ENCODE data around the gene MIX23. TPM values are rescaled to one million over a fixed set of nuclear protein-coding genes. Genes with fewer than 3 reads are reported as not detected.
A peak's percentile ranks its signal among the peaks of the same experiment; 100 is the strongest.

MIX23 gene
- total RNA-seq, 2 donors from 2014 or later: 13.8 to 16.8 TPM

DNA sequence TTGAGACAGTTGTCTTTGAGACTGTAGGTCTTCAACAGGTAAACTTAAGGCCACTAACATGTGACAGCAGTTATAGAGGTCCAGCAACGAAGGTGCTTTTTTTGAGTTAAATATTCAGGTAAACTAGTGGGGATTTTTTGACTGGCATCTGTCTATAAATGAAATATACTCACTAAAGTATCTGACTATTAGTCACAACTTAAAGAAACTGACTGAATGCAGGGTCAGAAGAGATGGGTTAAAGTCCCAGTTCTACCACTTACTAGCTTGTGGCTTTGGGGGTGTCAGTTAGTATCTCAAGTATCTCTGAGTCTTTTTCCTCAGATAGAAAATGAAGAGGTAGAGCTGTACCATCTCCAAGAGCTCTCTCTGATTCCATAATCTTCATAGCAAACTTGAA lies 18.0 kb downstream of the MIX23 start:
- TF ChIP-seq POLR2AphosphoS5 (IDR thresholded peaks at IDR 0.05): no peak
- TF ChIP-seq POLR2A (IDR thresholded peaks at IDR 0.05): no peak
- TF ChIP-seq, protein P1, sequence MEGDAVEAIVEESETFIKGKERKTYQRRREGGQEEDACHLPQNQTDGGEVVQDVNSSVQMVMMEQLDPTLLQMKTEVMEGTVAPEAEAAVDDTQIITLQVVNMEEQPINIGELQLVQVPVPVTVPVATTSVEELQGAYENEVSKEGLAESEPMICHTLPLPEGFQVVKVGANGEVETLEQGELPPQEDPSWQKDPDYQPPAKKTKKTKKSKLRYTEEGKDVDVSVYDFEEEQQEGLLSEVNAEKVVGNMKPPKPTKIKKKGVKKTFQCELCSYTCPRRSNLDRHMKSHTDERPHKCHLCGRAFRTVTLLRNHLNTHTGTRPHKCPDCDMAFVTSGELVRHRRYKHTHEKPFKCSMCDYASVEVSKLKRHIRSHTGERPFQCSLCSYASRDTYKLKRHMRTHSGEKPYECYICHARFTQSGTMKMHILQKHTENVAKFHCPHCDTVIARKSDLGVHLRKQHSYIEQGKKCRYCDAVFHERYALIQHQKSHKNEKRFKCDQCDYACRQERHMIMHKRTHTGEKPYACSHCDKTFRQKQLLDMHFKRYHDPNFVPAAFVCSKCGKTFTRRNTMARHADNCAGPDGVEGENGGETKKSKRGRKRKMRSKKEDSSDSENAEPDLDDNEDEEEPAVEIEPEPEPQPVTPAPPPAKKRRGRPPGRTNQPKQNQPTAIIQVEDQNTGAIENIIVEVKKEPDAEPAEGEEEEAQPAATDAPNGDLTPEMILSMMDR (IDR thresholded peaks at IDR 0.05): no peak

DNA sequence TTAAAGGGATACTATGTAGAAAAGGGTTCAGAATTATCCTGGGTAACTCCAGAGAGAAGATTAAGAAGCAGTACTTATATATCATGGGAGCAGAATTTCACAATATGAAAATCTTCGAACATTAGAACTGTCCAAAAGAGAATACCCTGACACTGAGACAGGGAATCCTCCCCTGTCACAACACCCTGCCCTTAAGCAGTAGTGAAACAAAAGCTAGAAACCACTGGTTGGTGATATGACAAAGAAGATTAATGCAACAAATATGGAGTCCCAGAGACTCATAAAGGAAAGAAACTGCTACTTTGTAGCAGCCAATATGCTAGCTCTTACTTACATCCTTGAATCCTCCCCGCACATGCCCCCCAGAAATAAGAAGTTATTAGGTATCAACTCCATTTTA lies 18.5 kb downstream of the MIX23 start:
- H3K27ac ChIP-seq: no peak overlapping the region
- H3K36me3 ChIP-seq: no peaks in the 10 kb centered on the region
- H3K4me1 ChIP-seq (replicated peaks): no peaks in the 10 kb centered on the region
- no peaks in the 10 kb centered on the region for H3K9me3 ChIP-seq
- no peaks in the 10 kb centered on the region for H3K27me3 ChIP-seq (replicated peaks; ENCODE audit: insufficient read depth)
- intact Hi-C loops (cut with DNase I): no loop called here
- no peak for TF ChIP-seq POLR2A (IDR thresholded peaks at IDR 0.05)
- no peak for TF ChIP-seq POLR2AphosphoS5 (IDR thresholded peaks at IDR 0.05)
- TF ChIP-seq, protein P1 (IDR thresholded peaks at IDR 0.05): no peak
- no peak overlapping the region for H3K4me3 ChIP-seq
- WGBS: 71% methylated on average over 2 of the region's 2 CpGs
- no peak for DNase-seq (ENCODE audit: low spot score)

More for the DNA sequence above, 18.0 kb downstream of the MIX23 start:
- WGBS: 86% methylated on average over 1 of the region's 1 CpG
- no peaks in the 10 kb centered on the region for H3K36me3 ChIP-seq
- no peak overlapping the region for H3K4me3 ChIP-seq
- no peak overlapping the region for H3K27ac ChIP-seq
- no peak for DNase-seq (ENCODE audit: low spot score)
- intact Hi-C loops (cut with DNase I): no loop called here
- H3K27me3 ChIP-seq (replicated peaks; ENCODE audit: insufficient read depth): no peaks in the 10 kb centered on the region
- no peaks in the 10 kb centered on the region for H3K4me1 ChIP-seq (replicated peaks)
- H3K9me3 ChIP-seq: no peaks in the 10 kb centered on the region

DNA sequence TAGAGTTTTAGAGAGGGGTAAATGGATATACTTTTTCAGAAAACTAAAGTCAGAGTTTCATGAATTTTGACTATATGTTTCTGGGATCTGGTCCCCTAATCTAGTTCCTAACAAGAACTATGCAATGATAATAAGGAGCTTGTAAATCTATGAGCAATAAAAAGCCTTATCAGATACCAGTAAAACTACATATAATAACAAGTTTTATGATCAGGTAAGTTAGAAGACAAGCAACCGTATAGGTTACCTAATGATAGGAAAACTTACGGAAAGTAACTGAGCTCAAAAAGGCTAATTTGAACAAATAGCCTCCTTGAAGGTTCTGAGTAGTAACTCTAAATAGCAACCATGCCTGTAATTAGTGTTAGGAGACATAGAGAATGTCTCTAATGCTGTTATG lies 21.0 kb downstream of the MIX23 start:
- intact Hi-C loops (cut with DNase I): no loop called here
- no peaks in the 10 kb centered on the region for H3K4me1 ChIP-seq (replicated peaks)
- H3K9me3 ChIP-seq: no peaks in the 10 kb centered on the region
- DNase-seq (ENCODE audit: low spot score): no peak
- H3K27me3 ChIP-seq (replicated peaks; ENCODE audit: insufficient read depth): no peaks in the 10 kb centered on the region
- H3K27ac ChIP-seq: peak overlapping the region; percentile 30 to 50
- no peak for TF ChIP-seq POLR2AphosphoS5 (IDR thresholded peaks at IDR 0.05)
- TF ChIP-seq POLR2A (IDR thresholded peaks at IDR 0.05): no peak
- TF ChIP-seq, protein P1 (IDR thresholded peaks at IDR 0.05): no peak
- H3K4me3 ChIP-seq: no peak overlapping the region
- no peaks in the 10 kb centered on the region for H3K36me3 ChIP-seq
- 36% methylated on average over 2 of the region's 2 CpGs for WGBS

DNA sequence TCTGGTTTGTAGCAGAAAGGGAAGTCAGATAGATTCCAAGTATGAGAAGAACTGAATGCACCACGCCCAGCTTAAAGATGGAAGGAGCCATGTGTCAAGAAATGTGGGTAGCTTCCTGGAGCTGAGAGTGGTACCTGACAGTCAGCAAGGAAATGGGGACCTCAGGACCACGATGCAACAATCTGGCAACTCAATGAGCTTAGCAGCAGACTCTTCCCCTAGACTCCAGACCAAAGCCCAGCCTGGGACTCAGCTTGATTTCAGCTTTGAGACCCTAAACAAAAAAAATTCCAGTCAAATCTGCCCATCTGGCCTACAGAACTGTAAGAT lies 24.4 kb downstream of the MIX23 start:
- no peak overlapping the region for H3K4me3 ChIP-seq
- DNase-seq (ENCODE audit: low spot score): no peak
- H3K27me3 ChIP-seq (replicated peaks; ENCODE audit: insufficient read depth): no peaks in the 10 kb centered on the region
- intact Hi-C loops (cut with DNase I): loop anchor here (5.0 to 10.0 kb wide), 2 partner anchors 94 to 256 kb away; no protein-coding TSS in a partner anchor
- no peak for TF ChIP-seq POLR2AphosphoS5 (IDR thresholded peaks at IDR 0.05)
- no peak for TF ChIP-seq POLR2A (IDR thresholded peaks at IDR 0.05)
- TF ChIP-seq, protein P1 (IDR thresholded peaks at IDR 0.05): no peak
- no peaks in the 10 kb centered on the region for H3K4me1 ChIP-seq (replicated peaks)
- no peak overlapping the region for H3K27ac ChIP-seq
- H3K9me3 ChIP-seq: no peaks in the 10 kb centered on the region
- WGBS: 78% methylated on average over 2 of the region's 2 CpGs
- no peaks in the 10 kb centered on the region for H3K36me3 ChIP-seq

DNA sequence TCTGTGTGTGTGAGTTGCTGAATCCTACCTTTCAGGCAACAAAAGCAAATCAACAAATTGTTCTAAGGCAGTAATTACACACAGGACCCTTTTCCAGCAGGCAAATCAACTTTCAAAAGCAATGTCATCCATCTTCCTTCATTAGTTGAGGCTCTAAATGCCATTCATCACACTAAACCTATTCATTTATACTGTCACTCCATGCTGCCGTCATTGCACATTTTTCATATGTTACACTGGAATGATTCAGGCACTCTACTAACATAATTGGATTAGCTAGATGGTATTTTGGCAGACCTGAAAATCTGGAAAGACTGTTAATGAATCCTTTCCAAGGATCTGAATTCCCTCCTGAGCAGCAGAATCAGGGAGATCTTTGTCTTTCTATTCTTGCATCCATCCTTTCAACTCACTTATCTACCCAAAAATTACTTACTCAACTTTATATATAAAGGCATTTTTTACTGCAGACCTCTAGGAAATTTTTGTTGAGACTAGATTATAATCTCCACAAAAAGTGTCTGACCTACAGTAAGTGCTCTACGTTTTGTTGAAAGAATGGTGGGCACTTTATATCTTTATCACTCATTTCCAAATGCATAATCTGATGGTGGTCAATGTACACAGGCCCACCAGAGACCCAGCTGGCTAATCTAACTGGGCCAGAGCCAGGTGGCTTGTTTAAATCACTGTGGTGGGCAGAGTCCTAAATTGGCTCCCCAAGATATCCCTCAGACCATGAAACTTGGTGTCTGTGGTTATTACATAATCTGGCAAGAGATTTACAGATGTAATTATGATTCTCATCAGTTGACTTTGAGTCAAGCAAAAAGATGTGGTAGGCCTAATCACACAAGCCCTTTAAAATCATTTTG lies 25.0 kb downstream of the MIX23 start:
- Histone ChIP-seq H3K9me3 (no peaks in the 10 kb centered on the region), H3K27me3 (replicated peaks; ENCODE audit: insufficient read depth) (no peaks in the 10 kb centered on the region), H3K36me3 (no peaks in the 10 kb centered on the region), H3K4me1 (replicated peaks) (no peaks in the 10 kb centered on the region), H3K27ac (no peak overlapping the region), H3K4me3 (no peak overlapping the region)
- no peak for DNase-seq (ENCODE audit: low spot score)
- intact Hi-C loops (cut with DNase I): loop anchor here (5.0 to 10.0 kb wide), 2 partner anchors 93 to 256 kb away; no protein-coding TSS in a partner anchor
- TF ChIP-seq, protein P1 (IDR thresholded peaks at IDR 0.05): no peak
- no peak for TF ChIP-seq POLR2A (IDR thresholded peaks at IDR 0.05)
- no peak for TF ChIP-seq POLR2AphosphoS5 (IDR thresholded peaks at IDR 0.05)
- 41% methylated on average over 2 of the region's 2 CpGs for WGBS
